HG02852 (cell line): Measurements from ENCODE around the gene UBE2N.
A peak's percentile ranks its signal among the peaks of the same experiment; 100 is the strongest.

Source experiments
- ATAC-seq: cut with Tn5 transposase; IDR thresholded peaks from one replicate; pipeline ENCODE4 v1.9.1; 2021; ENCODE audit warnings: mild to moderate bottlenecking, moderate library complexity; ENCODE audit not compliant: unreplicated experiment

UBE2N gene, protein sequence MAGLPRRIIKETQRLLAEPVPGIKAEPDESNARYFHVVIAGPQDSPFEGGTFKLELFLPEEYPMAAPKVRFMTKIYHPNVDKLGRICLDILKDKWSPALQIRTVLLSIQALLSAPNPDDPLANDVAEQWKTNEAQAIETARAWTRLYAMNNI

DNA sequence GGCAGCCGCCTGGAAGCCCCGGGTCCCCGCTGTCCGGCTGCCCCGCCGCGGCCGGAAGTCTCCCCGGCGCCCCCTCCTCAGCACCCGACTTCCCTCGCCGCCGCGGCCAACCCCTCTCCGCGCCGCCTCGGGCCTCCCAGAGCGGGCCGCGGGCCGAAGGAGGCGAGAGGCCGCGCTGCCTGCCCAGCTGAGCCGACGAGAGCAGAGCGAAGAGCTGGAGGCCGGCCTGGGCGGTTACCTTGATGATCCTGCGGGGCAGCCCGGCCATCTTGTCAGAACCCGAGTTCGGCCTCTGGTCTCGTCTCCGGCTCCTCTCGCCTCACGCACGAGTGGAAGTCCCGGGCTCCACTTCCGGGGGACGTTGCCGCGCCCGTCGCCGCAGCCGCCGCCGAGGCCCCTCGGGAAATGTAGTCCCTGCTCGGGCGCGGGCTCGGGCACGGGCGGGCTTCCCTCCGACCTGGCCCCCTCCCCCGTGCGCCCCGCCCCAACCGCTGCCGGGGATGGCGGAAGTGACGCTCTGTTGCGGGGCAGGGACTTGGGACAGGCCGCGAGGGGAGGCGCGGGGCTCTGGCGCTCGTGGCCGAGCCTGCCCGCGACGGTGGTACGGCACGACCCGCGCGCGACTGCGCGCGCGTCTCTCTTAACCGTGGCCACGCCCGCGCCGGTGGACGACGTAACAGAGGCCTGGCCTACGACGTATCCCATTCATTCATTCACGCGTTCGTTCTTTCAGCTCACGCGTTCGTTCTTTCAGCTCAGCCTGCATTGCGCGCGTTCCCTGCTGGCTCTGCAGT lies at the start of gene UBE2N:
Gene UBE2N, minus strand, starts transcription at position 331 of the 794 bp plus-strand sequence. Its CDS starts 63 bp downstream, at position 268.
- ATAC-seq = peak; percentile 79

DNA sequence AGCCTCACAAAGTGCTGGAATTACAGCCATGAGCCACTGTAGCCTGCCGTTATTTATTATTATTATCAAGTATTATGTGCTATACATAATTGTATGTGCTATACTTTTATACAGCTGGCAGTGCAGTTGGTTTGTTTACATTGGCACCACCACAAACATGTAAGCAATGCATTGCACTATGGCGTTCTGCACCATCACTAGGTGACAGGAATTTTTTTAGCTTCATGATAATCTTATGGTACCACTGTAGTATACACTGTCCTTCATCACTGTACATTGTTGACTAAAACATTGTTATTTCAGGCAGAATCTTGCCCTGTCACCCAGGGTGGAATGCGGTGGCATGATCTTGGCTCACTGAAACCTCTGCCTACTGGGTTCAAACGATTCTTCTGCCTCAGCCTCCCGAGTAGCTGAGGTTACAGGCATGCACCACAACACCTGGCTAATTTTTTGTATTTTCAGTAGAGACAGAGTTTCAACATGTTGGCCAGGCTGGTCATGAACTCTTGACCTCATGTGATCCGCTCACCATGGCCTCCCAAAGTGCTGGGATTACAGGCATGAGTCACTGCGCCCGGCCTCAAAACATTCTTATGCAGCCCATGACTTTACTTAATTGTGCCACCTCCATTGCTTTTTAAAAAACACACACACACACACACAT lies 42.7 kb upstream of the UBE2N start:
- ATAC-seq = no peak

DNA sequence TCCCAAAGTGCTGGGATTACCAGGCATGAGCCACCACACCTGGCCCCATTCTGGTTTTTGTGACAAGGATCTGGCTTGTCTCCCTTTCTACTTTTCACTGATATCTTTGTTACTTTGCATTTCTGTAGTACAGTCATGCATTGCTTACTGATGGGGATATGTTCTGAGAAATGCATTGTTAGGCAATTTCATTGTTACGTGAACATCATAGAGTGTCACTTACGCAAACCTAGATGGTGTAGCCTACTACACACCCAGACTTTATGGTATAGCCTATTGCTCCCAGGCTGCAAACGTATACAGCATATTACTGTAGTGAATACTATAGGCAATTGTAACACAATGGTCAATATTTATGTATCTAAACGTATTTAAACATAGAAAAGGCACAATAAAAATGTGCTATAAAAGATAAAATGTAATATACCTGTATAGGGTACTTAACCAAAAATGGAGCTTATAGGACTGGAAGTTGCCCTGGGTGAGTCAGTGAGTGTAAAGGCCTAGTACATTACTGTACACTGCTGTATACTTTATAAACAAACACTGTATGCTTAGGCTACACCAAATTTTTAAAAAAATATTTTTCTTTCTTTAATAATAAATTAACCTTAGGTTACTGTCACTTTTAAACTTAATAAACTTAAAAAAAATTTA lies 41.5 kb upstream of the UBE2N start:
- ATAC-seq = no peak

DNA sequence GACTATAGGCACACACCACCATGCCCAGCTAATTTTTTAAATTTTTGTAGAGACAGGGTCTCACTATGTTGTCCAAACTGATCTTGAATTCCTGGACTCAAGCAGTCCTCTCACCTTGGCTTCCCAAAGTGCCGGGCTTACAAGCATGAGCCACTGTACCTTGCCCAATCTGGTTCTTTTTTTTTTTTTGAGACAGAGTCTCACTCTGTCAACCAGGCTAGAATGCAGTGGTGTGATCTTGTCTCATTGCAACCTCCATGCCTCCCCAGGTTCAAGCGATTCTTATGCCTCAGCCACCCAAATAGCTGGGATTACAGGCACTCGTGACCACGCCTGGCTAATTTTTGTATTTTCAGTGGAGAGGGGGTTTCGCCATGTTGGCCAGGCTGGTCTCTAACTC lies 41.0 kb upstream of the UBE2N start:
- no peak for ATAC-seq

DNA sequence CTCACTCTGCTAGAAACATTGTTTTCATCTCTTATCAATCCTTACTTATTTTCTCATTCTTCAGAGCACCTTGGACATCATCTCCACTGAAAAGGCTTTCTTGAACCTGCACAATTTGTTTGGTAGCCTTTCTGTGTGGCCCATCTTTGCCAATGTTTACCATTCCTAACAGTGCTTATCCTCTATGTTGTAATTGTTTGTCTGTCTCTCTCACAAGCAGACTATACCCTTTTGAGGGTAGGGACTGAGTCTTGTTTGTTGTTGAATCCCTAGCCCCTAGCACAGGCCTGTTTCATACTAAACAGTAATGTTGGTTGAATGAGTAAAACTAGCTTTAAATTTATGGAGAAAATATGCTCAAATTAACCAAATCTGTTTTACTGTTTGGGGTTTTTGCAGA lies 34.8 kb upstream of the UBE2N start:
- no peak for ATAC-seq

DNA sequence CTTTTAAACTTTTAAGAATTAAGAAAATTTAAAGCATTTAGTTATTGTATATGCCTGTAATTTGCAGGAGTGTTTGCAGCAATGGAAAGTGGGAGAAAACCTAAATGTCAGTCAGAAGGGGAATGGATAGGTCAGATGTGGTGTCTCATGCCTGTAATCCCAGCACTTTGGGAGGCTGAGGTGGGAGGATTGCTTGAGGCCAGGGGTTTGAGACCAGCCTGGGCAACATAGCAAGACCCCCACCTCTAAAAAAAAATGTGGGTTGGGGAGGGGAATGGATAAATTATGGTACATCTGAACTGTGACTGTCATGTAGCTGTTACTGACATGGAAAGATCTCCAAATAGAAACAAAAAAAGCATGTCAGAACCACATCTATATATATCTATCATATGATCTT lies 27.6 kb upstream of the UBE2N start:
- no peak for ATAC-seq

DNA sequence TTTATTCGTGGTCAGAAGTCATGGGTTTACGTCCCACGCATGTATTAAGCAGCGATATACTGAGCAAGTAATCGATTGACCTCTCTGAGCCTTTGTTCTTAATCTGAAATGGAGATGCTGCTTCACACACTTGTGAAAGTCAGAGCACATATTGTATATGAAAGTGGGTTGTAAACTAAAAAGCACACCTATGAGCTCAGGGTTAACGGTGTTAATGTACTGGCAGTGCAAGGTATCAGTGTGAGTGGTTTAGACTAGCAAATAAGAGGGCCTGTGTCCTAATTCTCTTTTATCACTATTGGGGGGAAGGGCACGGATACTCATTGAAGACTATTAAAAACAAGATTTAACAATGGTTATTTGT lies 26.2 kb upstream of the UBE2N start:
- ATAC-seq = peak; percentile 19

DNA sequence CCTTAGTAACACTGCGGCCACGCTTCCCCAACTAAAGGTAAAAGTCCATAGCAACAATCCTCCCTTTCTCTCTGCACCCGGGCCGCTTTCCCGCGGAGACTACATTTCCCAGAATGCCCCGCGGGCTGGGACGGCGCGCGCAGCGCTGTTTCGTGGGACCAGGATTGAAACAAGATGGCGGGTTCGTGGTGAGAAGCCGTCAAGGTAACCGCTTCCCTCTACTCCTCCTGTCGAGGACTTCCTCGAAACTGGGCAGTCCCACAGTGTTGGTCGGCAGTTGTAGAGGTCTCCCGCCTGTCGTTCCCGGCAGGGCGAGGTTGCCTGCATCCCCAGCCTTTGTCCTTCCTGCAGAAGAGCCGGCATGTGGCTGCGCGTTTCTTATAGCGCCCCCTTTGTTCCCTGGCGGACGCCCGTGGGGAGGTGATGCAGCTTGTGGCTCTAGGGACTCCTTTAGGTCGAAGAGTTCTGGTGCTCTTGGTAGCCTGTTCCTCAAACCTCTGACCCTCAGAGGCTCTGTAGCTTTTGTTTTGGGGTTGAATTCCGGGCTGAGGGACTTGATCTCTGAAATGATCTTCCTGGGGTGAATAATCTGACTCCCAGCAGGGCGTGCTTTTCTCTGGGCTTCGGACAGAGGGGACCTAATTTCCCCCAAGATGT lies 25.7 kb upstream of the UBE2N start, which contains the start of gene MRPL42:
Gene MRPL42, plus strand, starts transcription at position 164 of the 657 bp plus-strand sequence. CDS start 1,772 bp downstream, outside the sequence.
- peak; percentile 91 for ATAC-seq

DNA sequence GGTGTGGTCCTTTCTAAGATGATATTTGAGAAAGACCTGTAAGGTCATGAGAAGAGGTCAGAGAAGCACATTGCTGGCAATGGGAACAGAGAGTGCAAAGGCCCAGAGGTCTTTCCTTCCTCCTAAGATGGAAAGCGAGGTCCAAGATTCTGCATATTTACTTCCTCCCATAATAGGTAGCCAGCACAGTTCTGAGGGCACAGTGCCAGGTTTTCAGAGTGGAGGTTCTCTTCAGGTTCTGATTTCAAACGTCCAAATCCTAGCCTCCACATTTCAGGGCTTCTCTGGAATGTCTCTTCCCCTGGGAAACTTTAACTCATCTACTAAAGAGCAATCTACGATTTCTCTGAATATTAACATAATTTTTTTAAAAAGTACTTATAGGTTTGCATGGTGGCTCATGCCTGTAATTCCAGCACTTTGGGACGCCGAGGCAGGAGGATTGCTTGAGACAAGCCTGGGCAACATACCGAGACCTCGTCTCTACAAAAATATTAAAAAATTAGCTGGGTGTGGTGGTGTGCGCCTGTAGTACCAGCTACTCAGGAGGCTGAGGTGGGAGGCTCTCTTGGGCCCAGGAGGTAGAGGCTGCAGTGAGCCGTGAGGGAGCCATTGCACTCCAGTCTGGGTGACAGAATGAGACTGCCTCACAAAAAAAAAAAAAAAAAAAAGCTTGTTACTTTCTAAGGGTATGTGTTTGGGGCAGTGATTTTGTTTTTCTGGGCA lies 25.0 kb upstream of the UBE2N start:
- ATAC-seq = no peak

DNA sequence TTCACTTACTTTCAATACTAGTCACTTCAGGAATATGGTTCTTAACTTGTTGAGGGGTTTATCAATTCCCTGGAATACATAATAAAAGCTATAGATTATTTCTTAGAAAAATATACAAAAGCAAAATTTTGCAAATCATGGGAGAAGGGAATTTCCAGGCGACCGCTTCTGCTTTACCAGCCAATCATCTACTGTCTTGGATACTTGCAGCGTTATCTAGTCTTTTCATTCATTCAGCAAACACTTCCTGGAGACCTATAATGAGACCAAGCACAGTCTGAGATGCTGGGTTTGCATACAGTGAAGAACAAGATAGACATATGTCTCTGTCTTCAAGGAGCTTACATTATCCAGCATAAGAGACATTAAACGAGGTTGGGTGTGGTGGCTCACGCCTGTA lies 24.1 kb upstream of the UBE2N start:
- no peak for ATAC-seq

DNA sequence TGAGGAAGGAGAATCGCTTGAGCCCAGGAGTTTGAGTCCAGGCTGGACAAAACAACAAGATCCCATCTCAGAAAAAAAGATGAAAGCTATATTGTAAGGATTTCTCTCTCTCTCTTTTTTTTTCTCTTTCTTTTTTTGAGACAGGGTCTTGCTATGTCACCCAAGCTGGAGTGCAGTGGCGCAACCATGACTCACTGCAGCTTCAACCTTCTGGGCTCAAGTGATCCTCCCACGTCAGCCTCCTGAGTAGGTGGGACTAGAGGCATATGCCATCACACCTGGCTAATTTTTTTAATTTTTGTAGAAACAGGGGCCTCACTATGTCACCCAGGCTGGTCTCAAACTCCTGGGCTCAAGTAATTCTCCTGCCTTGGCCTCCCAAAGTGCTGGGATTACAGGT lies 19.8 kb upstream of the UBE2N start:
- ATAC-seq = no peak

DNA sequence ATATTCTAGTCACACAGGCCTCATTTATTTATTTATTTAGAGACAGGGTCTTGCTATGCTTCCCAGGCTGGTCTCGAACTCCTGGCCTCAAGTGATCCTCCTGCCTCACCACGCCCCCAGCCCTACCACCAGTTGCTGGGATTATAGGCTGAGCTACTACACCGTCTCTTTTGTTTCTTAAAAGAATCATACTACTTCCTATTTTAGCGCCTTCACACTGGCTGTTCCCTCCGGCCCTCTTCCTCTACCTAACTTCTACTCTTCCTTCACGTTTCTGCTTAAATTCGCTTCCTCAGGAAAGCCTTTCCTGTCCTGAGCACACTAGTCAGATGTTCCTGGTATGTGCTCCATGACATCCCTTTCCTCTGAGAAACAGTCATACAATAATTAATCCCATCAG lies 19.2 kb upstream of the UBE2N start:
- ATAC-seq = no peak

DNA sequence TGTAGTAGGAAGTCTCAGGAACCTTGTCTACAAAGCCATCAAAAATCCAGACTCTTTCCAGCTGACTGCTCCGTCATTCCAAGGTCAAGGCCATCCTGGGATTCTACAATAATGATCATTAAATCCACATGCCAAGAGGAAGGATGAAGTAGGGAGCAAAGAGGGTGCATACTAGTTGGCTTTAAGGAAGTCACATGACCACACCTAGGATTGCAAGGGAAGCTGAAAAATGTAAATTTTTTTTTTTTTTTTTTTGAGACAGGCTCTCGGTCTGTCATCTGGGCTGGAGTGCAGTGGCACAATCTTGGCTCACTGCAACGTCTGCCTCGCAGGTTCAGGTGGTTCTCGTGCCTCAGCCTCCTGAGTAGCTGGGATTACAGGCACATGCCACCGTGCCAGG lies 18.3 kb upstream of the UBE2N start:
- ATAC-seq = no peak

DNA sequence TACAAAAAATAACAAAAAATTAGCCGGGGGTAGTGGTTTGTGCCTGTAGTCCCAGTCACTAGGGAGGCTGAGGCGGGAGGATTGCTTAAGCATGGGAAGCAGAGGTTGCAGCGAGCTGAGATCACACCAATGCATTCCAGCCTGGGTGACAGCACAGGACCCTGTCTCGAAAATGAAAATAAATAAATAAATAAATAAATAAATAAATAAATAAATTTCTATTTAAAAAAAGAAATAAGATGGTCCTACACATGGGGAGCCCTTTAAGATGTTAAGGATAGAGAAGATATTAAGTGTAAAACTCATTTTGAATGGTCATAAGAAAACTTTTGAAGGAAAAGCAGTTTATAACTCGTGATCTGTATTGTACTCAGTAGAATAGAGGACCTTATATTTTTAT lies 17.4 kb upstream of the UBE2N start:
- no peak for ATAC-seq

DNA sequence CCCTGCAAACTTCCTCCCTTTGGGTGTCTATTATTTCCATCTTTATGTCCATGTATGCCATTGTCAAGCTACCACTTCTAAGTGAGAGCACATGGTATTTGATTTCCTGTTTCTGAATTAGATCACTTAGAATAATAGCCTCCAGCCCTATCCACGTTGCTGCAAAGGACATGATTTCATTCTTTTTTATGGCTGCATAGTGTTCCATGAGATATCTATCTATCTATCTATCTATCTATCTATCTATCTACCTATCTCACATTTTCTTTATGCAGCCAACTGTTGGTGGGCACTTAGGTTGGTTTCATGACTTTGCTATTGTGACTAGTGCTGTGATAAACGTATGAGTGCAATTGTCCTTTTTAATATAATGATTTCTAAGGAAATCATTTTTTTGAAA lies 14.3 kb upstream of the UBE2N start:
- ATAC-seq = no peak

DNA sequence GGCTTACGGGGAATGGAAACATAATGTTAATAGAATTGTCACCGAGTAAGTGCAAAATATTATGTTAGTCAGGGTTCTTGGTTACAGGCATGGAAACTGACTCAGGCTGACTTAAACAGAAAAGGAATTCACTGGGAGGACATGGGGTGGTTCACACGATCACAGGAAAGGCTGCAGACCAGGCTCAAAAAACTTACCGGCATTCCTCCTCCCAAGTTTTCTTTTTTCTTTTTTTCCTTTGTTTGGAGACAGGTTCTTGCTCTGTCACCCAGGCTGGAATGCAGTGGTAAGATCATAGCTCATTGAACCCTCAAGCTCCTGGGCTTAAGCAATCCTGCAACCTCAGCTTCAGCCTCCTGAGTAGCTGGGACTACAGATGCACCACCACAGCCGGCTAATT lies 11.9 kb upstream of the UBE2N start:
- ATAC-seq = no peak

DNA sequence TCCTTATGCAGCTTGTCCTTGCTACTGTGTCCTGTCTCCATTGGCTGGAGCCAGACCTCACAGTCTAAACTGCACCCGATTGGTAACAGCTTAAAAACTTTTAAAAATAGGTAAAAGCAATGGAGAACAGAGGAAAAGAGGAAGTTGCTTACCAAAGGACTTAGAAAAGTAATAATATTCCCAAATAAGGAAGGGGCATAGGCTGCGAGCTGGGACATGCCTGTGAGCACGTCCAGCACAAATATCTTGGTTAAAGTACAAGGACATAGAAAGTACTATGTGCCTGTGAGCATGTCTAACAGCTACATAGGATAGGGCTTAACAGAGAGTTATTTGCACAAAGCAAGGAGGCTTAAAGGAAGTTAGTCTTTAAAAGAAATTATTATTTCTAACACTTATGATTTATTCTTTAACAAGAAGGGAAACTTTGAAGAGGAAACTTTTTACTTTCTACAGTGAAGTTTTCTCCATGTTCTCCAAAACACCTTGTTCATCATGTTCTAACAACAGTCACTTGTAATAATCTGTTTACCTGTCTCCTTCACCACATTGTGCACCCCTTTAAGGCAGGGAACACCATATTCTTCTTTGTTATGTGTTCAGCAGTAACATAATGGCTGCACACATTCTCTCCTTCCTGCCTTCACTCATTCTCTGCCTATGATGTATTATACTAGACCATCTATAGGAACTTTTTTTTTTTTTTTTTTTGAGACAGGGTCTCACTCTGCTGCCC lies 9.8 kb upstream of the UBE2N start:
- ATAC-seq = no peak

DNA sequence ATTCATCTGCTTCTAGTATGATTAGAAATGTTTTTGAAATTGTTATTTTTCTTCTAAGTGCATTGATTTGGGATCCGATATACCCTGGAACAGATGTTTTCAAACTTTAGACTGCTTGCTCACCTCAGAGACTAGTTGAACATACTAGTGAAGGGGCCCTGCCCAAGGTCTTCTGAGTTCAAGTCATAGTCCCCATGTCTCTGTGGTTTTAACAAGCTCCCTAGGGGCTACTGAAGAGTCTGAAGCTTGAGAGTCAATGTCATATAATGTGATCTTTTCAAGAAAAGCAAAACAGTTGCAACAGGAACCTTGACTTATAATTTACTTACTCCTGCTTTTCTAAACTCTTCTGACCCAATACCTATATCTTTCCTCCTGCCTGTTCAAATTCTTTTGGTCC lies 7.5 kb upstream of the UBE2N start:
- ATAC-seq = peak; percentile 66

DNA sequence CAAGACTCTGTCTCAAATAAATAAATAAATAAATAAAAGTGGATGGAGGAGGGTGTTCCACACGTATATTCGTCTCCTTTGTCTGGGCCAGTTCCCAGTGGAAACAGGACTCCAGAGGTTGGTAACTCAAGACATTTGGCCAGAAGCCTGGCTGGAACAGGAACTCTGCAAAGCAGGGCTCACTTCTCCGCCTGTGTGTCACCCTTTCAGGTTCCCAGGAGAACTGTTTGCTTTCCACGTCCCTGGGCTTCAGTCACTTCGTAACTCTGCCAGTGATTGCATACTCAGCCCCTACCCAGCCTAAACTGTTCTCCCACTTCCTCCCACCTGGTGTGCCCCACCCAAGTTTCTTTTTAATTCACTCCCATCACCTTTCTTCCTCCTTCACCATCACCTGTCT lies 7.0 kb upstream of the UBE2N start:
- no peak for ATAC-seq
